GM18870 (cell line): Measurements from ENCODE around the gene USP3.
"Not testable (repeated sequence)": the region's sequence is repeated elsewhere in the genome, so short reads cannot be mapped to it uniquely, and the experiment has no call there.

Experiments
- ATAC-seq: cut with Tn5 transposase; IDR thresholded peaks from one replicate; pipeline ENCODE4 v1.9.1; 2021; ENCODE audit warnings: moderate library complexity; ENCODE audit not compliant: unreplicated experiment

Gene USP3

DNA sequence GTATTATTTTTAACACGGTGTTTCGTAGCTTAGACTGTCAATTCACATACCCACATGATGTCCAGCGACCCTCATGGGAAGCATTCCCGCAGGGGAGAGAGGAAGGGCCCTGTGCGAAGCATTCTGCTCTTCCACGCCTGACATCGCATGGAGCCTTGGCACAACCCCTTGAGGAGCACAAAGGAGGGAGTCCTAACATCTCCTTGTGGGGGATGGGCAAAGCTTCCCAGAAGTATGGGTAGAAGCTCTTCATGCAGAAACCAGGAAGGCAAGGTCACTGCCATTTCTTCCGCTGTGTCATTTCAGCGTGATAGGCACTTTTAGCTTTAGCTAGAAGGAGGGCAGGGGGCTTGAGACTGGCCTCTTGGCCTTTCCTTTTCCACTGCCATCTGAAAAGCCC lies 28.7 kb upstream of the USP3 start:
- no peak for ATAC-seq

DNA sequence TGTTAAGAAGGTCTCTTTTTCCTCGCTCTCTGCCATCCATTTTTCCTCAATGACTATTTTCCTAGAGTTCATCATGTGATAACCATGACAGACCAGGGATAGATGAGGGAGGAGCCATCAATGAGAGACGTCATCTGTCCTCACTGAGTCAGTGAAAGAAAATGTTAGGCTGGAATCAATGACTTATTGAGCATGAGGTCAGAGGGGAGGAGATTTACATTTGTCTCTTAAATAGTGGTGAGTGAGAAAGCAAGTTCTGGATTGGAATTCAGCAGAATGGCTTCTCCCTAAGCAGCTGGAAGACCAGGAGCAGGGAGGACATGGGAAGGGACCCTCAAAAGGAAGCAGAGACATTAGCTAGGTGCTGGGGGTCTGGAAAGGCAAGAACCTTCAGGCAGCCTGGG lies 28.2 kb upstream of the USP3 start:
- ATAC-seq: no peak

DNA sequence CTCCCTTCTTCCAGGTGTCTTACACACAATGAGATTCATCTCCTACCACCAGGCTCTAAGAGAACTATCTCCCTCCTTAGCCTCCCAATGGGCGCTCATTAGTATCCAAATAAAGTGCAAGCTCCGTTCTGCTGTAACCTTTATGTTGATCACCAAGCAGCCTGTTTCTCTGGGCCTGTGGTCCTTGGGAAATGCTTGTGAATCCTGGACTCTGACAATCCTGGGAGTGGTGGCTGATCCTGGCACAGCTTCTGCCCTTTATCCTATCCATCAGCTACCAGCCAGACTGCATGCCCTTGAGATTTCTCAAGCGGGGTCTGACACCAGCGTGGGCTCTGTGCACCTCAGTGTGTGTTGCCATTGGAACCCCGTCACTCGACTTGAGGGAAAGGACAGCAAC lies 26.1 kb upstream of the USP3 start:
- no peak for ATAC-seq

DNA sequence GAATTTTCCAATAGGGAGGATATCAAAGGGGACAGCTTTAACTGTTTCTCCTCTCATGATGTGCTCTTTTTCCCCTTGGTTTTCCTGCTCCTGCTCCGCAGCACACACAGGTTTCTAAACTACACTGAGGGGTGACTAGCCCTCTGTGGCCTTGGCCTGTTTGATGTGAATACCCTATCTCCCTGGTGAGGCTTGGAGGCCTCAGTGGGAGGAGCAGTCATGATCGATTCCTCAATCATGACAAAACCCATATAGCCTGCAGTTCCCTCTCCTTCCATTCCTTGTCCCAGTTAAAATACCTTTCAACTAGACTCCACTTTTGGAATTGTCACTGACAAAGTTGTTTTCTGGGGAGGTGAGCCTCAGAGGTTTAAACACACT lies 24.0 kb upstream of the USP3 start:
- no peak for ATAC-seq

DNA sequence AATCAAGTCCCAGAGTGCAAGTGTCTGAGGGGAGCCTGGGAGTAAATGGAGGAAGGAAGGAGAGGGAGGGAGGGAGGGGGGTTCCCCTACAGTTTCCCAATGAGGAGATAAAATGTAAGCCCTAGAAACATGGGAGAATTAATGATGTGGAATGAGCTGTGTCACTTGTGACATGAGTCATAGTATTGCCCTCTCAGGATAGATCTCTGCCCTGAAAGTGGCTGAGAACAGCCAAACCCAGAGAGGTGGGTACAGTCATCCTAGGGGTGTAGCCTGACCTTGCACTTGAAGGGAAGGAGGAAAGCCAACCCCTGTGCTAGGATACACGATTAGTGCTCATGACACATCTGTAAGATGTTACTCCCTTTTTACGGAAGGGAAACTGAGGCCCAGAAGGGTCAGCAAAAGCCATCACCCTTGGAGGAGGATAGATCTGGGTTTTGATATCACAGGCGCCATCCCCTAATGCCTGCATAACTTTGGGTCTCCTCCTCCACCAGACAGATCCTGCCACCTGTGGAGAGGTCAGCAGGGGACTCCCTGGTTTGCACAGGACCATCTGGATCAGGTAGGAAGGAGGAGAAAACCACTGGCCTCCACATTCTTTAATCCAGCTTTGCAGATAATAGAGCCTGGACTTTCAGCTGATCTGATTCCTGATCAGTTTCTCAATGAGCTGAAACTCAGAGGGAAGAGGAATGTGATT lies 23.1 kb upstream of the USP3 start:
- ATAC-seq: no peak

DNA sequence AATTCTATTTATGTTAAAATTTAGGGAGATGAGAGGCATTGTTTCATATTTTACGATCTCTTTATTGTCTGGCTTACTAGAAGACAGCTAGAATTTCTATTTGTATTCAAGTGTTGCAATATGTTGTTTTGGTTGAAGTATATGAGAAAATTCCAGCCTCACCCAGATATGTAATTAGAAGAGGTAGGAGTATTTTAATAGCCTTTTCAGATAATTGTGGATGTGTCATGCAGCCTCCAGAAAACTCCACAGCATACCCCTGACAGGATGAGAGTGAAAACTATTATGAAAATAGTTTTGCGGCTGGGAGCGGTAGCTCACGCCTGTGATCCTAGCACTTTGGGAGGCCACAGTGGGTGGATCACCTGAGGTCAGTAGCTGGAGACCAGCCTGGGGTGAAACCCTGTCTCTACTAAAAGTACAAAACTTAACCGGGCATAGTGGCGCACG lies 21.5 kb upstream of the USP3 start:
- no peak for ATAC-seq

DNA sequence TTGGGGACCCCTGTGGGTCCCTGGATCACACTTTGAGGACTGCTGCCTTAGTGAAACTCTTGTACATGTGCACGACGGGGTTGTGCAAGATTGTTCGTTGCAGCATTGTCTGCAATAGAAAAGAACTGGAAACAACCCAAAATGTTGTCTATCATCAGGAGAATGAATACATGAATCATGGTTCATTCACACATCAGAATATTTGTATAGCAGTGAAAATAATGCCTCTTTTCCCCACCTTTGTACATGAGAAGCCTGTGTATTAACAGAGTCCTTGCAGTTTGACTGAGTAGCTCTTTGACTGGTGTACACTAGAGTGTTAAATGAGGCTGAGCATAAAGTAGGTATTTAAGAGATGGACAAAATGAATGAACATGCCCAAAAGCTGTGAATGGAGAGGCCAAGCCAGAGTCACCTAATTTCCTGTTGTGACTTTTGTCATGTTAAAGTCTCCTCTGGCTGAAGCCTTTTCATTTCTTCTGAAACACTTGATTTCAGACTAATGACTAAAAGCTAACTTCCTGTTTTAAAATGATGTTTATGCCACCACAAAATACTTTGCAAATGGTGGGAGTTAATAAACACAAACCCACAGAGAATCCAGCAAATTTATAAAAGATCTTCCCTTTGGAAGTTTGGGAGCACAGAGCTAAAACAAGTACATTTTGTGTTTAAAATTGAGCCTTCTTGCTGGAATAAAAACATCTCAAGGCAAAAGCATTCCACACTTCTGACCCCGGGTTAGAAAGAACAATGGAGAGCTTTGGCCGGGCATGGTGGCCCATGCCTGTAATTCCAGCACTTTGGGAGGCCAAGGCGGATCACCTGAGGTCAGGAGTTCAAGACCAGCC lies 20.6 kb upstream of the USP3 start:
- ATAC-seq: no peak

DNA sequence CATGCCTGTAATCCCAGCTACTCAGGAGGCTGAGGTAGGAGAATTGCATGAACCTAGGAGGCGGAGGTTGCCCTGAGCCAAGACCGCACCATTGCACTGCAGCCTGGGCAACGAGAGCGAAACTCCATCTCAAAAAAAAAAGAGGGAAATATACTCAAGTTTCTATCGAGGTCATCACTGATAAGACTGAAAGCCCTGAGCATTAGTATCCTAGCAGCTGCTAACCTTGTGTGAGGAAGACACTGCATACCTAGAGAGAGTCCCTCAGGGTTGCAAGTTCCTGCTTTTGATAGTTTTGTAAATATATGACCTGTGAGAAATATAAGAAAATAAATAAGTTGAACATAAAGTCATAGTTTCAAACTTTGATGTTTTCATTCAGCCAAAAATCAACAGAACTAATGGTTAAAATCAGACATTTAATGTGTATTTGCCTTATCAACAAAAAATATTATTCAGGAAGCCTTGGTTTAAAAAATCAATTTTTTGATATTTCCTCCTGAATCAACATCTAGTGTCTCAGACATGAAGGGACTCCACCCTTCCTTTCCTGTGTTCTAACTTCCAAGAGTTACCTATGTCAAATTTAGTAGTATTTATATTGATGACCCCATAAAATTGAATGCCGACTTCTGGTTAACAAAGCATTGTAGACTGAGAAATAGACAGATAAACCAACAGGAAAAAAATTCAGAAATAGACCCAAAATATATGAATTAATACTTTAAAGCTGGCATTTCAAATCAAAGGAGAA lies 19.8 kb upstream of the USP3 start:
- no peak for ATAC-seq

DNA sequence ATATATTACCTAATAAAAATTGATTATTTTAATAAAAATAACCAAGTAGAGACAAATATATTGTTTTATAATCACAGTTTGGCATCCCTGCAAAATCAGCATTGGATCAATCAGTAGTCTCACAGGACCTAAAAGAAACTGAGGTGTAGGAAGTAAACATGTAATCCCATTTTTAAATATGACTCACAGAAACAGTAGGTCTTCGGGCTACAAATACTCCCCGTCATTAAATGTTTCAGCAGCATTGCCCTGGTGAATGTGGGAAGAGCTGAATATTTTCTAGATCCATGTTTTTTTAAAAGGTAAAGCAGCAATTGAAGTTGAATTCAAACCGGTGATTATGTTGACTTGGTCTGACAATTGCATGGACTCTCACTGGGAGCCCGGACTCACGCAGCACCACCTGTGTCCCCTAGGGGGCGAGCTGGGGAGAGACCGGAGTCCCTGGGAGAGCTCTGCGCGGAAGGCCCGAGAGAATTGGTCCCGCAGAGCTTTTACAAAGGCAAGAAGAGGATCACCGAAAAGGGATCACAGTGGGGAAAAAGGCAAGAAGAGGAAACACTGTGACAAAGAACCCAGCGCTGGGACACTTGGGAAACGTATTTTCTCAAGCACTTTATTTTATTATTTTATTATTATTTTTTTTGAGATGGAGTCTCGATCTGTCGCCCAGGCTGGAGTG lies 17.2 kb upstream of the USP3 start:
- ATAC-seq: peak; percentile 27

DNA sequence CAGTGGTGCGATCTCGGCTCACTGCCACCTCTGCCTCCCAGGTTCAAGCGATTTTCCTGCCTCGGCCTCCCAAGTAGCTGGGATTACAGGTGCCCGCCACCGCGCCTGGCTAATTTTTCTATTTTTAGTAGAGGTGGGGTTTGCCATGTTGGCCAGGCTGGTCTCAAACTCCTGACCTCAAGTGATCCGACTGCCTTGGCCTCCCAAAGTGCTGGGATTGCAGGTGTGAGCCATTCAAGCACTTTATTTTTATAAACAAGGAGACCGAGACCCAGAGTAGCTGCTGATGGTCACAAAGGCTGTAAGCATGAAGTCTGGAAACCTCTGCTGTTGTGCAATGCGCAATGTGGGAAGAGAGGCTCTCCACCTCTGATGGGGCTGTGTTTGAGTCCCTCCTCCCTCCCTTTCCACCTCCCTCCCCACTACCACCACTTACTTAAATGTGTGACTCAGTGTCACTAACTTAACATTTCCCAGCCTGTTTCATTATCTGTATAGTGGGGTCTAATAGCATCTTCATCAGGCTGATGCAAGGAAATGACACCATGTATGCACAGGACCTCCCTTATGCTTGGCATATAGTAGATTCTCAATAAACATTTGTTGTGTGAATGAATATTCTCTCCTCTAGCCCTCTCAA lies 16.5 kb upstream of the USP3 start:
- not testable (repeated sequence) for ATAC-seq

DNA sequence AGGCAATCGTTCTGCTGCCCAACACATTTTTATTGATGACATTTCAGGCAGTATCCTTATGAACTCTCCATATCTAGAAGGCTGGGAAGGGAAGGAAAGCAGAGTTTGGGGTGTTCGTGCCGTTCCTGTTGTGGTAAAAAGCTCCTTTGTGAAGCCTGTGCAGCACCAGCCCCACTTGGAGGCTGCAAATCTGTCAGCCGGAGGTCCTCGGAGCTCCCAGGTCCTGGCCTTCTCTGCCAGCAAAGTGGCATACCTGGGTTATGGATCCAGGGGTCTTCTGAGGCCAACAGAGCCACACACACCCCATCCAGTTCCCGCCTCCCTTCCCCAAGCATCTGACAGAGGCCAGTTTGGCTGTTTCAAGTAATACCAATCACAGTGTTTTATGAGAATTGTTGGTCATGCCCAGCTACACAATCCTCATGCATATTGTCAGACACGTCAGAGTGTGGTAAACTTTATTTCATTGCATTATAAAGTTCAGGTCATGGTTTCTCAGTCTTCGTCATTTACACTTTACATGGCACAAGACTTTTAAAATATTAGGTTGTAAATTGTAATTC lies 15.9 kb upstream of the USP3 start:
- no peak for ATAC-seq

DNA sequence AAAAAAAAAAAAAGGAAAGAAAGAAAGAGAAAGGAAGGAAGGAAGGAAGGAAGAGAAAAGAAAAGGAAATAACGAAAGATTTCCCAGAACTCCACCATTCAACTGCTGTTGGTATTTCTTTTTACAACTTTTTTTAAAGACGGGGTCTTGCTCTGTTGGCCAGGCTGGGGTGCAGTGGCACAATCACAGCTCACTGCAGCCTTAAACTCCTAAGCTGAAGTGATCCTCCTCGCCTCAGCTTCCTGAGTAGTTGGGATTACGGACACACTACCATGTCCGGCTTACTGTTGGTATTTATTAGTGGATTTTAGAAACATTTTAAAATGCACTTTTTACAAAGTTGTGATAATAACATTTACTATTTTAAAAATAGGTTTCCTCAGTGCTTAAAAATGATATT lies 15.0 kb upstream of the USP3 start:
- ATAC-seq: no peak

DNA sequence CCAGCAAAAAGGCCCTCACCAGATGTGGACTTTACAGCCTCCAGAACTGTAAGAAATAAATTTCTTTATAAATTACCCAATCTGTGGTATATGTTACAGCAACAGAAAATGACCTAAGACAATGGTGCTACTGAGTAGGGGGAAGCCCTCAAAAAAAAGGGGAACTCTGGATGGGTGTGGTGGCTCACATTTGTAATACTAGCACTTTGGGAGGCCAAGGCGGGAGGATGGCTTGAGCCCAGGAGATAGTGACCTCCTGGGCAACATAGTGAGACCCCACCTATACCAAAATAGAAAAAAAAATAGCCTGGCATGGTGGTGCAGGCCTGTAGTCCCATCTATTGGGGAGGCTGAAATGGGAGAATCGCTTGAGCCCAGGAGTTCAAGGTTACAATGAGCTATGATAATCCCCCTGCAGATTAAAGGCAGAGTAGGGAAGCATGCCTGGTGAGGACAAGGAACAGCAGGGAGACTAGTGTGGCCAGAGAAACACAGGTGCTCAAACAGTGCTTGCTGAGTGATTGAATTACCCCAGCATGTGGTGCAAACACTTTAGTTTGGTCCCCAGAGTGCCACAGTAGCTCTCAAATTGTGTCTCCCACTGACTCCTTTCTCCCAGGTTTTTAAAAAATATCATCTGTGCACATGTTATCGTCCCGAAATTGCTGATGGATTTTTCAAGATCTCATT lies 13.9 kb upstream of the USP3 start:
- no peak for ATAC-seq

DNA sequence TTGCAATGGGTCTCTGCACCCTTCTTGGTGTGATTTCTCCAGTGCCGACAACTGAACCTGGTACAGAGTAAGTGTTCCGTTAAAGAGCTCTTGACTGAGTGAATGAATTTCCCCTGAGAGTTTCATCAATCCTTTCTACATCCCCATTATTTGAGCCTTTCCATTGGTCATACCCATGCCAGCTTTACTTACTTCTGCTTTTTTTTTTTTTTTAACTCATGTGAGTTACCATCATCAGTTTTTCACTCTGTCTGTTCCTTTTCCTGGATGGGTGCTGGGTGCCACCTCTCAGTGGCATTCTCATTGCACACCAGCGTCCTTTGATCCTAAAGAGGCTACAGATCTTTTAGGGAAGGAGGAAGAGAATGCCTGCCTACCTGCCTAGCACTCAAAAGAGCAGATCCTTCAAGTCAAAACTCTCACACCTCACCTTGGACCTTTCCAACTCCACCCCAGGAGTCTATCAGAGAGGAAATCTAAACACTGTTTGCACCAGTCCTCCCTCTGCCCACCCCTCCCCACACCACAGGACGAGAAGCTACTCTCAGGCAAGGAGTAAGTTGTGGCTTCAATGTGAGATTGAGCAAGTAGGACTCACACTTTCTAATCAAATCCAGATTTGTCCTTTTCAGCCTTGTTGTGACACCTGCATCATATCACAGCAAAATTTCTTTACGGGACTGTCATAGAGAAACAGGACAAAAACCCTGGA lies 13.1 kb upstream of the USP3 start:
- no peak for ATAC-seq

DNA sequence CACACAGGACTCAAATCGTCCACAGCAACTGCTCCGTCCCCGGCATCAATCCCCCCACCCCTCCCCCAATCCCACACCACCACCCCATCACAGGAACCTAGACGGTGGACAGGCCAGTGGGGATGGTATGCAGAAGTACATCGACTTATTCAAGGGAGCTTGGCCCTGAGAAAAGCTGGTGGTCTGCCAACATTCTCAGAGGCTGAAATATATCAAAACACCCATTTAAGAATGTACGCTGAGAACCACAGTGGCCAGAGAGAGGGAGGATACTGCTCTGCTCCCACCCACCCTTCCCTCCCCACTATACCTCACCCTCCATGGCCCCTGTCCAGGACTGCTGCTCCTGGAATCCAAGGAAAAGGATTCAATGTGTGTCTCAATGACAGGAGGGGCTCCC lies 12.4 kb upstream of the USP3 start:
- ATAC-seq: no peak

DNA sequence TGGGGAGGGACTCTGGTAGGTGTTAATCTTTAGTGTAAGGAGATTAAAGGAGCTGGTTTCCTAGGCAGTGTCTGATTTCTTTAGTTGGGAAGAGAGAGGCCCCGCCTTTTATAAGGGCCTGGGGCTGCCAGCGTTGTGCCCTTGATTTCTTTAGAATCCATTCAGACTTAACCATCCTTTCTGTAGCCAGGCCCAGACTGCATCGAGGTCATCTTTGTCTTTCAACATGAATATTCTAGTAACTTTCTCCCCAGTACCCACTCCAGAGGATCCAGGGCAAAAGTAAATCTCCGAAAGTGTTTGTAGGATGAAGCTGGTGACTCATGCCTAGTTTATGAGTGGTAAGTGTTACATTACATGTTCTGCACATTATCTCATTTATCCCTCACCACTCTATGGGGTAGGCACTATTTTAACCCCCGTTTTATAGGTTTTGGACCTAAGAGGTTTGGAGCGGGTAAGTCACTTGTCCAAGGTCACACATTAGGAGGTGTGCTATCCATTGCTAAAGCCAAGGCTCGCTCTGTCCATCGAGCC lies 11.8 kb upstream of the USP3 start:
- no peak for ATAC-seq

DNA sequence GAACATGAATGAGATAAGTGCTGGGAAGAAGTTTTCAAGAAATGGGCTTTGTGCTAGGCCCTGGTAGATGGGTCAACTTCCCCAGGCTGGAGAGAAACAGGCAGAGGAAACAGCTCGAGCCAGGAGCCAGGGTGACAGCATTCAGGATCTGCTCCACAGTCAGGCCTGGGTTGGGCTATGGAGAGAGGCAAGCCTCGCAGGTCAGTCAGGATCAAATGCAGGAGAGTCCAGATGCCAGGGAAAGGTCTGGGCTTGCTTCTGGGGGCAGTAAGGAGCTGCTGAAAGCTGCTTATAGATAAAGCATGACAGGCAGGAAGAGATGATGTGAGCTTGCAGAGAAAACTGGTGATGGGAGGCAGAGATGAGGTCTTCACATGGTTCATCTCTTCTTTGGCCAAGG lies 11.0 kb upstream of the USP3 start:
- ATAC-seq: no peak

DNA sequence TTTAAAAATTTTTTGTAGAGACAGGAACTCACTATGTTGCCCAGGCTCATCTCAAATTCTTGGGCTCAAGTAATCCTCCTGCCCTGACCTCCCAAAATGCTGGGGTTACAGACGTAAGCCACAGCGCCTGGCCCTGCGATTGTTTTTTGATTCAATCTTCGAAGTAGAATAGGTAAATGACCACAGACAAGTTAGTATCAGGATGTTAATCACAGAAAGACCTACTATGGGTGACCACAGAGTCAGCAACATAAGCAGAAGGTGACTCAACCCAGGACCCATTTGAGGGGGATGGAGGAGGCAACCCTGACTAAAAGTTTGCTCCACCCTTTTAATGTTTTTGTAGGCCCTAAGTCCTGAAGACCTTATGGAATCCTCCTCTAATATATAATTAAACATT lies 10.0 kb upstream of the USP3 start:
- no peak for ATAC-seq

DNA sequence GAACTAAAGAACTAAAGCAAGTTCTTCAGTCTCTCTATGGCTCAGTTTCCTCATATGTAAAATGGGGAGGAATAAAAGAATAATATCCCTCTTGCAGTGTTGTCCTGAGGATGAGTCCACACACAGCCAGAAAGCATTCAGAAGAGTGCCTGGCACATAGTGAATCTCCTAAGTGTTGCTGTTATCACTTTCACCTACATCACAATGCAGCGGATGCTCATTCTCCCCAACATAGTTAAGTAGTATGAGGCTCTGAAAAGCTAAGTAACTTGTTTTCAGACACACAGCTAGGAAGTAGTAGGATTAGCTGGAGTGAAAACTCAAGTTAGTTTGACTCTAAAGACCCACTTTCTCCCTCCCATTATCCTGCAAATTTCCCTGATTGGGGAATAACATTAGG lies 9.1 kb upstream of the USP3 start:
- ATAC-seq: no peak
